ENCODE data around the gene CAMTA1. TPM values are rescaled to one million over a fixed set of nuclear protein-coding genes. Genes with fewer than 3 reads are reported as not detected.
A peak's percentile ranks its signal among the peaks of the same experiment; 100 is the strongest.

The CAMTA1 gene
- total RNA-seq, 1 donor from 2014 or later, result 34.4 TPM

DNA sequence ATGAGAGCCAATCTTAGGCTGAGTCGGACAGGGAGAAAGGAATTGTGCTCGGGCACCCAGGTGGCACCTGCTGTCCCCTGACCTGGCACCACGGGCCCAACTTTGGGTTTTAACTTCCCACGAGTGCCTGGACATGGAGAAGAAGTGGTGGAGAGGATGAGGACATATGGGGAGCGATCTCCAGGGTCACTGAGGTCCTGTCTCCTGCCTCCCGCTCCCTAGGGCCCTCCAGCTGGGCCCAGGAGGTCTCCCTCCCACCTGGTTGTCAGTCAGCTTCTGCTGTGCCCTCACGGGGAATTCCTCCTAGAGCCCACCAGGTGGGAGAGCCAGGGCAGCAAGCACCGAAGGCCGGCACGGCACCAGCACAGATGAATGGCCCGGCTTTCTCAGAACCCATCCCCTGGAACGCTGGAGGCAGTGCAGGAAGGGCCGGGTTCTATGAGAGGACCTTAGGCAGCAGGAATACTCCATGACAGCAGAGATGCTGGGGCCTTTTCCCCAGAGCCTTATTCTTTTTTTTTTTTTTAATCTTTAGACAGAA lies 435.5 kb downstream of the CAMTA1 start:
- ATAC-seq, result no peak

GRCh38 chr1:7221826-7222694 lies 436.8 kb downstream of the CAMTA1 start:
- ATAC-seq, result no peak

DNA sequence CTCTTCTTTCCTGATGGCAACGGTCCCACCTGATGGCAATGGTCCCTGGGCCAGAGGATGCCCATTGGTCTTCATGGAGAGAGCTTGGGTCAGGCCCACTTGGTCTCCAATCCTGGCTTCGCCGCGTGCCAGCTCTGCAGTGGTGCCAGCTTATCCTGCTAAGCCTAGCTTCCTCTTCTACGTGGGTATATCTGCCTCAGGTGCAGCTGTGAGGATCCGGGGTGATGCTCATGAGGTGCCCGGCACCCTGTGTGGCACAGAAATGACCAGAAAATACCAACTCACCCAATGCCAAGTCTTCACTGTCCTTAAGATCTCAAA lies 437.4 kb downstream of the CAMTA1 start:
- no peak for ATAC-seq

DNA sequence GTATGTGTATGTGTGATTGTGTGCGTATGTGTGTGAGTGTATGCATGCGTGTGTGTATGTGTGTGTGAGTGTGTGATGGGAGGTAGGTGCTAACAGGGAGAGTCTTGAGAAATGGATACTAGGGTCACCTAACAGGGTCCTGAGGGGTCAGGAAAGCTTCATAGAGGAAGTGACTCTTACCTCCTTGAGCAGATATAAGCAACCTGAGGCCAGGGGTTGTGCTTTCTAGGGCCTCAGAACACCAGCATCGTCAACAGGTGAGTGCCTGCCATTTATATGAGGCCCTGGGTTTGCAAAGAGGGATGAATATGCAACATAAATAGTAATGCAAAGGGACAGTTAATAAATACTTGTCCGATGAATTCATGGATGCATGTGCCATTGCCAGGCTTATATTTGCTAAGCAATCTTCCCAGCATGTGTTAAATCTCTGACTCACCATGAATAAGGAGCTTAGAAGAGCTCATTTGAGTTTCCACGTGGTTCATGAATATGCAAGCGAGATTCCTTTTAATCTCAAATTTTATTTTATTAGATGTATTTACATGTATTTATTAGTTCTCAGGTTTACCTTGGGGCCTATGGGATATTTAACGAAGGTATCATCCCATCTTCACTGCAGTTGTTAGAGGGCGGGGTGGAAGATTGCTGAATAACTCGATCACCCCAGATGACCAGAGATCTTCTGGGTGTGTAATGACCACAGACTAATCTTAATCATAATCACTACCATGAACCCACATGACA lies 438.3 kb downstream of the CAMTA1 start:
- ATAC-seq, result peak; percentile 61

GRCh38 chr1:7224081-7224534 lies 438.9 kb downstream of the CAMTA1 start:
- ATAC-seq, result no peak

- ATAC-seq, result no peak
Observed at GRCh38 chr1:7224644-7225043, 439.4 kb downstream of the CAMTA1 start.

DNA sequence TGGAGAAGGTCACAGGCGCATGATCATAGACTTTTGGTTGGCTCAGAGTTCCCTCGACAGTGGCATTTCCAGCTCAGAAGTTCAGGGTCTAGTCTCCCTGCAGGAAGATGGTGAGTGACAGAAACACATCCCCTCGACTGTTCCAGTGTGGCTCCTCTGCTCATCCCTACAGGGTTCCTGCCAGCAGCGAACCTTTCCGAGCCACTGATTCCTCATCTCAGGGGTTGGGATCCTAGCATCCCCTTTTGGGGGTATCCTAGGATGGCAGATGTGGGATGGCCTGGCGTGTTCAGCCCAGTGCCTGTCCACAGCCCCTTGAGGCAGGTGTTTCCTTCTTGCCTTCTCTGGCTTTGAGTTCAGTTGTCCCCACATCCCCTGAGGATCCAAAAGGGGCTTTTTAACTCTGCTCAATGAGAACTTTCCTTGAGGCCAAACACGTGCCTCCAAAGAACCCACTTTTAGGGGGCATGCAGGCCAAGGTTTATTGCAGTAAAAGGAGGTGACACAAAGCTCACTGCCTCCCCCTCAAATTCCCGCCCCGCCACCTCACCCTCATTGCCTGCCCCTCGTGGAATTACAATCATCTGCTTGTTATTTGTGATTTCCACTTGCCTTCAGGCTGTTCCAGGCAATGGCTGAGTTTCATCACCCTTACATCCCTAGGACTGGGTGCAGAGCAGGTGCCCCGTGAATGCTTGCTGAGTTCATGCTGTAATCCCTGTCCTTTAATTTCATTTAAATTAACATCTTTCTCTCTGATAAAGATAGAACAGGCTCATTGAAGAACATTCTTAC lies 440.7 kb downstream of the CAMTA1 start:
- no peak for ATAC-seq

- no peak for ATAC-seq
Observed at GRCh38 chr1:7227654-7228053, 442.4 kb downstream of the CAMTA1 start.

DNA sequence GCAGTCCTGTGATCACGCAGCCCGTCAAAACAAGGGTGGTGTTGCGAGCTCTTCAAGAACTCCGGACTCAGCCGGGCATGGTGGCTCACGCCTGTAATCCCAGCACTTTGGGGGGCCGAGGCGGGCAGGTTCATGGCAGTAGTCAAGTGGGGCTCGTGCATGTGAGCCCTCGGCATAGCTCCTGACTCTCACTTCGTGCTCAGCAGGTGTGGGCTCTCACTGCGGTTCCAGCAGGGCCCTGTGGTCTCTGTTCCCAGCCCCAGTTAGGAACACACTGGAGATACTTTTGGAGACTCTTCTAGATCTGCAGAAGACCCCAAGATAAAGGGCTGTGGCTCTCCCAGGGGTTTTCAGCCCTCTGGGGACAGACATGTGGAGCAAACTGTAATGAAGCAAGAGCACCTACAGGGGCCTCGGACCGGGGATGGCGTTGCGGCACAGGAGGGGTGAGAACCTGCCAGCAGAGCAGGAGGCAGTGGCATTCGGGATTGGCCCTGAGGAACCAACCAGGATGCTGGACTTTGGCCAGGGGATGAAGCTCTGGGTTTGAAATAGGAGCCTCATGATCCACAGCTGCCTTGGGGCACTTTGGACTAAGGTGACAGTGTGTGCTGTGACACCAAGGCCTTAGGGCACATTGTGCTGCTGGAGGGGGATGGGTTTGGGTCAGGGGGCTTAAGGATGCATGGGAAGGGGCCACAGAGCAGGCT lies 443.2 kb downstream of the CAMTA1 start:
- ATAC-seq, result no peak

DNA sequence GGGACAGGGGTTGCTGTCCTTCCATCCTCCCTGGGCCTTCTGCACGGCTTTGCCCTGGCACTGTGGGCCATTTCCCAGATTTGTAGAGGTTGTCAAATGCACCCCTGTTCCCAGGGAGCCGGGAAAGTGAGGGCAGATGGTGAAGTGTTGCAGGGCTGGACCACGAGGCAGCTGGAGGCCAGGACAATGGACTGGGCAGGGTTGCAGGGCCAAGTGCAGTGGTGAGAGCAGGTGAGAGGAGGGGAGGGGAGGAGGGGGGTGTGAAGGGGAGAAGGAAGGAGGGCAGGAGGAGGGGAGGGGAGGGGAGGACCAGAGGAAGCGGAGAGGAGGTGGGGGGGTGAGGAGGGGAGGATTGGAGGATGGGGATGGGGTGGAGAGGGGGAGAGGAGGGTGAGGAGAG lies 443.9 kb downstream of the CAMTA1 start:
- ATAC-seq, result no peak

GRCh38 chr1:7229696-7230631 lies 444.7 kb downstream of the CAMTA1 start:
- no peak for ATAC-seq

DNA sequence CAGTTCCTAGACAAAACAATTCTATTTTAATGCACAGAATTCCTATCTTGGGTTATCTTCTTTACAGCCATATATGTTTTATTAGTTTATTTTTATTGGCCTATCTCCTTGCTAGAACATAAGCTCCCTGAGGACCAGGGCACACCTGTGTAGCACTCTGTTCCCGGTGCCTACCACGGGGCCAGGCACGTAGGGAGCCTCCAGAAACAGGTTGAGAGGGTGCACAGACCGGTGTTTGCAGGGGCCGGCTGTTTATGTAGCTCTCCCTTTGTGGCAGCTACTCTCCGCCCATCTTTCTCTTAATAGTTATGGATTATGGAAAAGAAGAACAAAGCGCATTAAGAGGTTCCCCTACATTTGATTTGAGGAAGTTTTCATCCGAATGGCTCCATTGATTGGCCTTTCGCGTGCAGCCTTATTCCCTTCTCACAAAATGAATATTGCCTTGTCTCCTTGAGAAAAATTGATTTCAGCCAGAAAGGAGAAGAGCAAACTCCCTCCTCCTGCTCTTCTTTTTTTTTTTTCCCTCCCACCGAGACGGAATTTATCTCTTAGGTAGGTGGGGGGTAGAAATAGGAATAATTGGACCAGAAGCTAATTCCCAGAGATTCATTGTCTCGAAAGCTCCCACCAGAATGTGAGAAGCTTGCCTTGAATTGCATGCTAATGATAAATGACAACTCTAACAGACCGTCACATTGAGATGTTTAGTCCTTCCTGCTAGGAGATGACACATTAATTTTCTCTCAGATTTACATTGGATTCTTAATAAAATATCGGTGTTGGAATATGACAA lies 447.4 kb downstream of the CAMTA1 start:
- ATAC-seq, result no peak

GRCh38 chr1:7233237-7233540 lies 447.9 kb downstream of the CAMTA1 start:
- no peak for ATAC-seq

- no peak for ATAC-seq
Observed at GRCh38 chr1:7233646-7234470, 448.6 kb downstream of the CAMTA1 start.

DNA sequence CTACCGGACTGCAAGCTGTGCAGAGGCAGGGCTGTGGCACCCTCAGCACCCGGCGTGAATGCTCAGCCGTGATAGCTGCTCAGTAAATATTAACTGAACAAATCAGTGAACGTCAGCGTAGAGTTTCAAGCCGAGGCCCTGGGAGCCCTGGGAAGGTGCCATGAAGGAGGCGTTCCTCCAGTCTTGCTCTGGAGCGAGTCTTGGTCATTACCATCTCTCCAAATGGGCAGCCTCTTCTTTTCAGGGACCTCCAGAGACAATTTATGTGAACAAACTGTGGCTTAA lies 449.2 kb downstream of the CAMTA1 start:
- ATAC-seq, result no peak

DNA sequence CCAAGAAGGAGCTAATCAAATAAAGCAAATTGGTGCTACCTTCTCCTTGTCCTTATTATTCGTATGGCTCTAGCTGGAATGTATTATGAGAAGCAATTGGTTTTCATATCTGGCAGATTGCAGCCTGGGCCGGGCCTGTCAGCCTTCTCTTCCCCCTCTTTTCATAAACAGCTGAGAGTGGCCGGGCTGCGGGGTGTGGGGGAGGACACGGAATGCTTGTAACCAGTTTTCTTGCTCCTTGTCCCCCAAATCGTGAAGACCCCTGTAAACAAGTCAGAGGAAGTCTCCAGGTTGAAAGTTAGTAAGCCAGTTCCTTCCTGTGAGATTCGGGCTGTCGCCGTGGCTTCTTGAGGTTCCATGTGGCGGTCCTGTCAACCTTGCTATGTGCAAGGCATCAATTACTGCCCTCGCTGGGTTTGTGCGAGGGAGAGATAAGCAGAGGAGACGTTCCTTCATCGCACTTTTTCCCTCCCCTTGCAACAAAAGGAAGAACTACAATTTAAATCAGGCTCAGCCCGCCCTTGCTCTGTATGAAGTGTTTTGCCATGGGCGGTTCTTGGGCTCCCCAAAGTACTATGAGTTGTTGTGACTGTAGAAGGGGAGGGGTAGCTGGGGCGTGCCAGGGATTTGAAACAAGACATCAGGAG lies 450.7 kb downstream of the CAMTA1 start:
- ATAC-seq, result no peak

- ATAC-seq, result no peak
Observed at GRCh38 chr1:7236844-7237515, 451.7 kb downstream of the CAMTA1 start.

- no peak for ATAC-seq
Observed at GRCh38 chr1:7247158-7247557, 461.9 kb downstream of the CAMTA1 start.
